ENCODE data around the gene LYZL4. TPM values are rescaled to one million over a fixed set of nuclear protein-coding genes. Genes with fewer than 3 reads are reported as not detected.

Gene LYZL4
- polyA plus RNA-seq, 1 donor from 2014 or later, result not detected

DNA sequence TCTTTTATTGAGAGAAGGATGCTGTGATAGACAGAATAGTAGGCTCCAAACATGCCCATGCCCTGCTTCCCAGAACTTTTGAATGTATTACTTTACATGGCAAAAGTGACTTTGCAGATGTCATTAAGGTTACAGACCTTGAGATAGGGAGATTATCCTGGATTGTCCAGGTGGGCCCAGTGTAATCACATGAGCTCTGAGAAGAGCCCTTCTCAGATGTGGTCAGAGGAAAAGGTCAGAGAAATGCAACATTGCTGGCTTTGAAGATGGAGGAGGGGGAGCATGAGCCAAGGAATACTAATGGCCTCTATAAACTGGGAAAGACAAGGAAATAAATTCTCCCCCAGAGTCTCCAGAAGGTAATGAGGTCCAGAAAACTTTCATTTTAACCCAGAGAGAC is 45.8 kb upstream of the LYZL4 start:
- Histone ChIP-seq H3K36me3 (ENCODE audit: insufficient read depth, low read length) (no peaks in the 10 kb centered on the region), H2AFZ (ENCODE audit: low read depth, low read length) (no peak overlapping the region), H3K27me3 (ENCODE audit: insufficient read depth, low read depth, low read length) (no peaks in the 10 kb centered on the region), H3K27ac (ENCODE audit: low read length) (no peak overlapping the region), H3K9me2 (ENCODE audit: insufficient read depth, low read length) (no peaks in the 10 kb centered on the region), H3K9ac (ENCODE audit: low read length) (no peak overlapping the region), H3K4me3 (ENCODE audit: low read length) (no peak overlapping the region), H4K20me1 (ENCODE audit: insufficient read depth) (no peaks in the 10 kb centered on the region), H3F3A (ENCODE audit: insufficient read depth, low read length, poor library complexity, severe bottlenecking) (no peaks in the 10 kb centered on the region), H3K4me2 (ENCODE audit: low read length) (no peak overlapping the region), H3K79me2 (replicated peaks; ENCODE audit: insufficient read depth, low read length) (no peaks in the 10 kb centered on the region), H3K9me3 (ENCODE audit: low read length) (no peaks in the 10 kb centered on the region)
- TF ChIP-seq, protein P1, sequence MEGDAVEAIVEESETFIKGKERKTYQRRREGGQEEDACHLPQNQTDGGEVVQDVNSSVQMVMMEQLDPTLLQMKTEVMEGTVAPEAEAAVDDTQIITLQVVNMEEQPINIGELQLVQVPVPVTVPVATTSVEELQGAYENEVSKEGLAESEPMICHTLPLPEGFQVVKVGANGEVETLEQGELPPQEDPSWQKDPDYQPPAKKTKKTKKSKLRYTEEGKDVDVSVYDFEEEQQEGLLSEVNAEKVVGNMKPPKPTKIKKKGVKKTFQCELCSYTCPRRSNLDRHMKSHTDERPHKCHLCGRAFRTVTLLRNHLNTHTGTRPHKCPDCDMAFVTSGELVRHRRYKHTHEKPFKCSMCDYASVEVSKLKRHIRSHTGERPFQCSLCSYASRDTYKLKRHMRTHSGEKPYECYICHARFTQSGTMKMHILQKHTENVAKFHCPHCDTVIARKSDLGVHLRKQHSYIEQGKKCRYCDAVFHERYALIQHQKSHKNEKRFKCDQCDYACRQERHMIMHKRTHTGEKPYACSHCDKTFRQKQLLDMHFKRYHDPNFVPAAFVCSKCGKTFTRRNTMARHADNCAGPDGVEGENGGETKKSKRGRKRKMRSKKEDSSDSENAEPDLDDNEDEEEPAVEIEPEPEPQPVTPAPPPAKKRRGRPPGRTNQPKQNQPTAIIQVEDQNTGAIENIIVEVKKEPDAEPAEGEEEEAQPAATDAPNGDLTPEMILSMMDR (IDR thresholded peaks at IDR 0.05; ENCODE audit: poor library complexity, severe bottlenecking), result no peak
- TF ChIP-seq MXI1 (conservative IDR thresholded peaks at IDR 0.05; ENCODE audit: poor library complexity, severe bottlenecking), result no peak

DNA sequence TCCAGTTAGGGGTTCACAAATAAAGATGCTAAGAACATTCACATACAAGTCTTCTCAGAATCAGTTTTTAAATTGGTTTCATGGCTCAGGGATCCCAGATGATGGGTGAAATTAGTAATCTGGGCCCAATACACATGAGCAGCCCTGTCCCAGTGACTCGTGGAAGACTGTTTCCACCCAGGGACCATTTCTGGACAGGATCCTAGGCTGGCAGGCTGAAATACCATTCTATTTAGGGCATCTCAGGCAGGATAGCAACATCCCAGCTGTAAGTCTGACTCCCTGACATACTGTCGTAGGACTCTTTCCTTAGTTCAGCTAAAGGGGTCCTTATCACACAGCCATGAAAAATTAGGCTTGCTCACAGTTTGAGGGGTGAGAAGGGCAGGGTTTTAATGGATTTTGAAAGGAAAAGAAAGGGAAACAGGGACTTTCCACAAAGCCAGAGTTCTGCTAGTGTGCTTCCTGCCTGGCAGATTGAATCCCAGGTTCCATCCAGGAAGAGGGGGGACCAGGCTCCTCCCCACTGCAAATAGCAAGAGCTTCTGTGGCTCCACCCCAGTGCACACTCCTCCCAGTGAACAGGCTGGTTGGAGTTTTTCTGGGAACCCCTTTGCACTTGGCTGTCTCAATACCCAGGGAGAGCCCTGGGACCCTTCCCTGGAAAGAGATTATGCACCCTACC is 41.3 kb upstream of the LYZL4 start:
- Histone ChIP-seq H3K9me3 (ENCODE audit: low read length) (no peaks in the 10 kb centered on the region), H3K36me3 (ENCODE audit: insufficient read depth, low read length) (no peaks in the 10 kb centered on the region), H3F3A (ENCODE audit: insufficient read depth, low read length, poor library complexity, severe bottlenecking) (no peaks in the 10 kb centered on the region), H3K27me3 (ENCODE audit: insufficient read depth, low read depth, low read length) (no peaks in the 10 kb centered on the region), H3K9me2 (ENCODE audit: insufficient read depth, low read length) (no peaks in the 10 kb centered on the region), H3K4me2 (ENCODE audit: low read length) (no peak overlapping the region), H2AFZ (ENCODE audit: low read depth, low read length) (no peak overlapping the region), H3K79me2 (replicated peaks; ENCODE audit: insufficient read depth, low read length) (no peaks in the 10 kb centered on the region), H3K27ac (ENCODE audit: low read length) (no peak overlapping the region), H4K20me1 (ENCODE audit: insufficient read depth) (no peaks in the 10 kb centered on the region), H3K4me3 (ENCODE audit: low read length) (no peak overlapping the region), H3K9ac (ENCODE audit: low read length) (no peak overlapping the region)
- no peak for TF ChIP-seq POLR2AphosphoS5 (IDR thresholded peaks at IDR 0.05)
- TF ChIP-seq EP300 (conservative IDR thresholded peaks at IDR 0.05; ENCODE audit: poor library complexity, severe bottlenecking), result no peak
- TF ChIP-seq SMC3 (conservative IDR thresholded peaks at IDR 0.05; ENCODE audit: poor library complexity), result no peak
- no peak for TF ChIP-seq REST (IDR thresholded peaks at IDR 0.05; ENCODE audit: borderline replicate concordance)
- no peak for TF ChIP-seq TAF1 (IDR thresholded peaks at IDR 0.05; ENCODE audit: low read depth)
- no peak for TF ChIP-seq EZH2 (IDR thresholded peaks at IDR 0.05; ENCODE audit: borderline replicate concordance, insufficient read depth, low read length, poor library complexity, severe bottlenecking)
- TF ChIP-seq RAD21 (conservative IDR thresholded peaks at IDR 0.05), result no peak
- no peak for TF ChIP-seq MXI1 (conservative IDR thresholded peaks at IDR 0.05; ENCODE audit: poor library complexity, severe bottlenecking)
- TF ChIP-seq, protein P1 (IDR thresholded peaks at IDR 0.05; ENCODE audit: poor library complexity, severe bottlenecking), result no peak
